D721Med (cell line): ENCODE measurements around the gene GALNT4.

ENCODE experiments used
- DNase-seq: peaks from one replicate; pipeline ENCODE4 v3.0.0; 2011; ENCODE audit warnings: low spot score; ENCODE audit not compliant: insufficient read length
- FAIRE-seq: peaks from 2 replicates; lab custom pipeline; 2011; peaks lifted over from hg19 to GRCh38; lab: Jason Lieb, UNC
- CTCF ChIP-seq: IDR thresholded peaks from 2 replicates; pipeline ENCODE4 v1.5.1; 2012; ENCODE audit warnings: mild to moderate bottlenecking, control low read depth; ENCODE audit not compliant: insufficient read depth; ENCODE audit errors: missing control alignments

Gene GALNT4

GRCh38 chr12:89513544-89513943 lies 11.1 kb downstream of the GALNT4 start:
- FAIRE-seq (no peak), DNase-seq (no peak)
- no peak for TF ChIP-seq CTCF

- no peak for TF ChIP-seq CTCF
- DNase-seq (no peak), FAIRE-seq (no peak)
These were observed 17.4 kb downstream of the GALNT4 start for GRCh38 chr12:89507015-89507824.

GRCh38 chr12:89506050-89506449 lies 18.5 kb downstream of the GALNT4 start:
- TF ChIP-seq CTCF, result no peak
- FAIRE-seq (no peak), DNase-seq (no peak)

GRCh38 chr12:89504560-89505346 lies 19.8 kb downstream of the GALNT4 start:
- no peak for DNase-seq
- no peak for FAIRE-seq
- no peak for TF ChIP-seq CTCF

- FAIRE-seq (no peak), DNase-seq (no peak)
- no peak for TF ChIP-seq CTCF
These were observed 22.8 kb downstream of the GALNT4 start for GRCh38 chr12:89501793-89502192.

GRCh38 chr12:89499857-89500256 lies 24.7 kb downstream of the GALNT4 start:
- FAIRE-seq, result no peak
- no peak for TF ChIP-seq CTCF
- no peak for DNase-seq
